Stimulated activated CD4-positive, alpha-beta T cell treated with anti-CD3 and anti-CD28 coated beads, Interleukin-15, amount 100 ng/mL, for 48 hours (primary cell): ENCODE results near the gene ATRNL1.

Experiments
- DNase-seq, 2 donors: peaks; one replicate each; pipeline ENCODE4 v3.0.0-alpha.2; 2020; ENCODE audit warnings: low read depth in 2 of 2

The ATRNL1 gene

DNA sequence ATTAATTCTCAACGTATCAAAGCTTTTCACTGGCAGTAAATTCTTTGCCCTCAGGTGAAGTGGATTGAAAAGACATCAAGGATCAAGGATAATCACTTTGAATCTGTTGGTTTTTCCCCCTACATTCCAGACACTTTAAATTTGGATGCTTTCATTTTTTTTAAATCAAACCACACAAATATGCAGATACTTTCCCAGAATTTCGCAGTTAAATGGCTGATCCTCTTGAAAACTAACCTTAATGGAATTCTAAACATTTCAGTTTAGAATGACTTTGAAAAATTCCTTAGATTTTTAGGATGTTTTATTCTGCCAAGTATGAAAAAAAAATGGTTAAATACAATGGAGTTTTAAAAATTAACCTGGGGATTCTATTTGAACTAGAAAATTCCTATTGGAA lies 853.9 kb downstream of the ATRNL1 start:
- DNase-seq: no peak

DNA sequence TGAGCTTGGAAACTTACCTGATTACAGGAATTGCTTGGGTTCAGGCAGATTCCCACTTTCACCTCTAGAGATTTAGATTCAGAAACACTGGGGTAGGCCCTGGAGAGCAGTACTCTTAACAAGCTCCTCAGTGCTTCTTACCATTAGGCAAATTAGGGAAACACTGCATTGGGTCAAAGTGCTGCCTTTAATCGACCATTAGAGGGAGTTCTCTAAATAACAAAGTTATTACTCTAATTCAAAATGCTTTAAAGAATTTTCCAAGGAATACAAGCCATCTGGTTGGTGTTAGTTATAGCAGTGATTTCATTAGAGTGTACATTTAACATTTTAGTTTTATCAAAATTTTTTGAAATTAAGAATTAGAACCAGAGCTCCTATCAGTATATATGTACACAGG lies 855.3 kb downstream of the ATRNL1 start:
- no peak for DNase-seq

DNA sequence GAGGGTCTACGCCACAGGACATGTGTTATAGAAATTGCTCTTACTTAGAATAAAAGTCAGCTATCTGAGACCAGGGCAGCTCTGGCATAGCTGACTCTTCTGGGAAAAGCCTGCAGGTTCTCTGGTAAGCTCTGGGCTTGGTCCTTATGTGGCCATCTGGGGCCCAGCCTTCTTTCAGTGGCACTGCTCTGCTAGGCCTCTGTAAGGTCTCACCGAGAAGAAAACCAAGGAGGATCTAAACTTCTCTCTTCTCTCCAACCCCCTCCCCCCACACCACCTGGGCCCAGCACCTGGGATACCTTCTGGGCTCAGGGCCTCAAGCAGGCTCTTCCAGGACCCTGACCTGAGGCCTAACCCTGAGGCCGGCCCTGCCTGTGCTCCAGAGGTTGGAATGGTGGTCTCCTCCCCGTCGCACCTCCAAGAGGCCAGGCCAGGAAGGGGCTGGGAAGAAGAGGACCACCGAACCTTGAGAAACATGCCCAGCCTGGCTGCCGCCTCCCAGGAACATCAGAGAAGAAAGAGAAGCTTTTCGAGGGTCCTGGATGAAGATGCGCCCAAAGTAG lies 856.2 kb downstream of the ATRNL1 start:
- no peak for DNase-seq

DNA sequence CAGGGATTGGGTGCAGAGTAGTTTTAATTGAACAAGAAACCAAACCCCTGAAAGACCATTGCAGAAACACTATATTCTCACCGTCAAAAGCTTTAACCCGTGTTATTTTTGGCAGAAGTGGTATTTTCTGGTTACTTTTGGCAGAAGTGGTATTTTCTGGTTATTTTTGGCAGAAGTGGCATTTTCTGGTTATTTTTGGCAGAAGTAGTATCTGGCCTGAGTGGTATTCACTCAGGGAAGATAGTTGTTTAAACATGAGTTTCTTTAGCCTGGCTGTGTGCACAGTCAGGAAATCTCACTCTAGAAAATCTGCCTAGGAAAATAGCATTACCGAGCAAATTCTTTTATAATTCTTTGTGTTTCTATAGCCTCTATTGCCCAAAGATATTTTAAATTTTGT lies 857.2 kb downstream of the ATRNL1 start:
- no peak for DNase-seq

DNA sequence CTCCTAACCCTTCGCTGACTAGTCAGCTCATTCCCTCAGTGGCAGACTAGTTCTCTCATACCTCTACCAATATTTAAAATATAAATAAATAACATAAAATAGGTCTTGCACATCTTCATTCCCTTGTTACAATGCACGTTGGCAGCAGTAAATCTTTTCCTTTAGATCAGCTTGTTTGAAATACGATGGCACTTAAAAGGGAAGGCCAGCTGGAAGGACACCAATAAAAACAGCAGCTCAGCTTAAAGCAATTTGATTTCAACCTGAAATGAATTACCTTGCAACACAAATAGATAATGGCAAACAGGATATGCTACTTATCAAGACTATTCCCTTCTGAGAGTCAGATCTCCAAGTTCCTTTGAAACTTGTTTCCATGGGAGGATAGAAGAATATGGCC lies 858.1 kb downstream of the ATRNL1 start:
- DNase-seq: no peak

DNA sequence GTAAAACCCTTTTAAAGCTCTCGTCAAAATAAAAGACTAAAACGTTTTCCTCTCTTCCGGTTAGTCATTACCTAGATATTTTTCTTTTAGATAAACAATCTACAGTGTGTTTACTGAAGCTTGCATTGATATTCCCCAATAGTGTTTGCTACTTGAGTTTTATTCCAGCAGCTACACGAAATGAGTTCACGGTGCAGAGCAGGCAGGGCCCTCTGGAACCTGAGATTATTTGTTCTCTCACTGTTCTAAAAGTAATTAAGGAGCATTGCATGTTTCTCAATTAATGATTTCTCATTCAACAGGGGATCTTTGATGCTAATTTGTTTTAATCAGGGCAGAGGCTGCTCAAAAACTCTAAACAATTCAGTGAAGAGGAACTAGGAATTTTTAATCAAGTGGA lies 860.1 kb downstream of the ATRNL1 start:
- DNase-seq: no peak

DNA sequence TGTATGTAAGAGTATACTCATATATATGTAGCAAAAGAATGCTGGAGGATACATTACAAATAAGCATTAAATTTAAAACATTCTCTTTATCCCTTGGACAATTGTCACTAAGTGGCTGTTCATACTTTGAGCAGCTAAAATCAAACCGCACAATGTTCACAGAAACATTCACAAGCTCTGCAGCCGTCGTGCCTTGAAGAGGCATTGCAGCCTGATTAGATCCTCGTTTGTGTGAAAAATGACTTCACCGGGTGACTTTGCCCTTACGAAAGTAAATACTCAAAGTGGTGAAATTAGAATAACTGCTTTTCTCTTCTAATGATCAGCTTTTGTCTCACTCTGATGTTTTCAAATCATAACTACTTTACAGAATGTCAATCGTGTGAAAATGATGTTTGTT lies 860.8 kb downstream of the ATRNL1 start:
- DNase-seq: no peak

DNA sequence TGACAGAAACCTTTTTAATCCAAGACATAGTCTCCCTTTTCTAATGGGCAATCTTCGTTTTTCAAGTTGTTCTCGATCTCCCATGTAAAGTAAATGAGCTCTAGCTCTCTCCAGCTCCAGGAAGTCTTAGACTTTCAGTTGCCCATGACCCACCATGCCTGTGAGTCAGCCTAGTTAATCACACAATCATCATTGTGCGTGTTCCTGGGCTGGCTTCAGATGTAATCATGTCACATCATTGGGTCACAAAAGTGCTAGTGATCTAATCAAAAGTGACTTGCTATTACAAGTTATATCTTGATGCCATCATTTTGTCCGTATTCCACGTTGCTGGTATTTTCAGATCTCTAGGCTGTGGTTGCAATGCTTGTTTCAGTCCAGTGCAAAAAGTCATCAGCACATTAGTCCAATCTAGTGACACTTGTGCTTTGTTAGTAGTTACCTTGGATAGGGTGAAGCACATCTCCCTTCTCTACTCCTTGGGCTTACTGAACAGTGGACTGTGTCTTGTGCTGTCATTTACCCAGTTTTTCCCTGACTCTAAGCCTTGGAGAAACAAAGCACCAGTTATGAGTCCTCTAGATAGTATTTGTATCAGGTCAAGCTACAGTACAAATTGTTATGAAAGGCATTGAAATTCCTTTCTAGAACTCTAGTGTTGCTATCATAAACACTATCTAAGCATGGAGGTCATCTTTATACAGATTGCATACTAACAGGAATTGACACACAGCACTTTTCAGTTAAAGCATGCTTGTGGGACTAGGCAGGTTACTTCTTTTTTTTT lies 863.3 kb downstream of the ATRNL1 start:
- no peak for DNase-seq

DNA sequence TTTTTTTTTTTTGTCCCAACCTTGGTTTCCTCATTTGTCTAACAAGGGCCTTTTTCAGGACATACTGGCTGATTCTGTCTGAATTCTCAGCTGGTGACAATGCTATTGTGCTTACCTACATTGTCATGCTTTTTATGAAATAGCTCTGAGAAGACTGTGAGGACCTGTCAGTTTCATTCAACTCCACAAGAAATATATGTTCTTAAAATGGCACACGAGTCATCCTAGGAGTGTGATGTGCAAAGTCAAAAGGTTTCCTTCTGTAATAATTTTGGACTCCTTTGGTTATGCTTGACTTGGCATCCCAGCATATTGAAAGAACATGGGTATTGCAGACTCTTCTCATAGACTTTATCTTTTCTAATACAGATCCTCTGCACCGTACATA lies 863.8 kb downstream of the ATRNL1 start:
- DNase-seq: no peak

DNA sequence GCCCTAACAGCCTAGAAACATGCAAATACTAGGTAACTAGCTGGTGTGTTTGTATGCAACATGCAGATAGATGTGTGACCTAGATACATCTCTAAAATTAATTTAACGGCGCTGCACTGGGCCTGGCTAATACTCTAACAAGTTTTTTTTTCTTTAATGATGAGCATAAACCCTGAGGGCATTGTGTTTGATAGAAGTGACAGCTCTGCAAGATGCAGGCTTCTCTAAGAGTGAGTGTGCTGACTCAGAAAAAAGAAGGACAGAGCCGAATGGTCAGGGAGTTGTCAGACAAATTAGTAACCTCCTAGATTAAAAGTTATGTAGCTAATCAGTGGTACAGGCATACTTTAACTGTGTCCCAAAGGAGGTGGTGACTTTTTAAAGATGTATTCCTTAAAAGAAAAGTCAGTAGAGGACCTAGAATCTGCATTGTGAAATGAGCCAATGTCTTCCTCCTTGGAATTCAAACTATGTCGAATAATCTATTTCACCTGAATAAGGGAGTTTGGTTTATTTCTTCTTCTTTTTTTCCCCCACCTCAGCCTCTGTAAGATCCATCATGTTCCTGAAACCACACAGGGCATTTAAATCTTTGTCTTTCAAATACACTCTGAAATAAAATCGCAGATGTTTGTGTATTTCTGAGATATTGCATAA lies 864.7 kb downstream of the ATRNL1 start:
- no peak for DNase-seq

DNA sequence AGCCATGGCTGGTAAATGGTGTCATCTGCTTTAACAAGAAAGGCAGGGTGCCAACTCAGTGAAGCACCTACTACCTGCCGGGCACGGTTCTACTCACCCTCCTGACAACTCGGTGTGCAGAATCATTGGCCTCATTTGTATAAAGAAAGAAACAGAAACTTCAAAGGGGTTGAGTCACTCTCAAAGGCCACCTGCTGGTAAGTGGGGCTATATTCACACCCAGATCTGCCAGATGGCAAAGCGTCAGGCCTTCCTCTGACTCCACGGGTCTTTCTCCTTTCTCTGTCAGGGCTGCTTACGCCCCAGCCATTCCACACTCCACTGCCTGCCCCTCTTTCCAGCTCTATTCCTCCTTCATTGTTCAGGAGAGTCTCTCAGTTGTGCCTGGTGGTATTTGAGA lies 870.7 kb downstream of the ATRNL1 start:
- DNase-seq: no peak

DNA sequence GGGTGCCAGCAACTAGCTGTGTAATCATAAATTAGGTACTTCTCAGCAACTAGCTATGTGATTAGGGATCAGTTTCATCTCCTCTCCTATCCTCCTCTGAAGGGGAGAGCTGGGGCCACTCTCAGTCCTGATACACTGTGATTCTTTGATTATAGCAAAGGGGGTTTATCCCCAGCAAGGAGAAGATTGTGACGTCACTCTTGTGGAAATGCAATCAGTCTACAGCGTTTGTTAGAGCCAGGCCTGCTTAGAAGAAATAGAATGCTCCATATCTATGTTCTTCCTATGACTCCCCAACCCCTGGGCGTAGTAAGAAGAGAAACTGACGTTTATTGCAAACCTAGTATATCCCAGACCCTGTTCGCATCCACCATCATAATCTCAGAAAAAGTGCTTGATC lies 871.7 kb downstream of the ATRNL1 start:
- no peak for DNase-seq

DNA sequence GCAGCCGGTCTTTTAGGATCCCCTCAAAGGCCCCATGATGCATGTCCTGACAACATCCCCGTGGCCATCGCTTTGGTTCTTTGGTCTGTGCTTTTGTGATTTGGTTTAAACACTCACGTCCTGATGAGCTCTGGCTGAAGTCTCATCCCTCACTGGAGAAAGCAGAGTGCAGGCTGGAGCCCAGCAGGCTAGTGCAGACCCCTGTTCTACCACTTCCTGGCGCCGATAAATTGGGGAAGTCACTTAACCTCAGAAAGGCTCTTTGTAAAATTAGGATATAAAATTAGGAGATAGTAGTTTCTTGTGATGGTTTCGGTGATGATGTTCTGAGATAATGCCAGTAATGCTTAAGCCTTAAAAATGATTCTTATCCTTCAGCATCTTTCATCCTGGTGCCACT lies 872.2 kb downstream of the ATRNL1 start:
- no peak for DNase-seq

DNA sequence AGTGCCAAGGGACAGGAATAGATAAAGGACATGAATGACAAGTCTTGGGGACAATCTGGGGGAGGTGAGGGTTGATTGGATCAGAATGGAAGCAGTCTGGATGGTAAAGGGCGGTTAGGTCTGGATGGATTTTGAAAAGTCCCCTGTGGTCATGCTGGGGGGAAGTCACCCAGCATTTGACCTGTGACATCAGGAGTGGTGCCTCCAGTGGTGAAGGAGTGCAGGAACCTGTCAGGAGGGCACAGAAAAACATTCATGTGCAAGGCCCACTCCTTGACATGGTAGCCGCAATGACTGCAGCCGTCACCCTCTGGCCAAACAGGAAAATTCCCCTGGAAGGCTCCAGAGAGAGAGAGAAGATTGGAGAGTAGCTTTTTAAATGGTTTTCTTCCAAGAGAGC lies 875.1 kb downstream of the ATRNL1 start:
- DNase-seq: no peak

DNA sequence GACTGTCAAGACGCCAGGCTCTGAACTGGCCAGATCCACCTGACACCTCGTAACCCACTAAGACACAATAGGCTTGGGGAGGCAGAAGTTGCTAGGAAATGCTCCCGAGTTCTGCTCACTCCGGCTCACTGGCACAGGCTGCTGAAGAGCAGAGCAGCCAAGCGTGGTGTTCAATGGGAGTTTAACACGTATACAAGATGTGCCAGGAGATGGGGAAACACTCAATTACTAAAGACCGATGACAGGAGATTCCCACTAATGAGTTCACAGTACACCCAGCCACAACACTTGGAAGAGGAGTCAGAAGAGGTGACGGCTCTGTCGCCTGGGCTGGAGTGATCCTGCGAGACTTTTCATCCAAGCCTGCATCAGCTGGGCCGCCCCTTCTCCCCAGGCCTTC lies 876.4 kb downstream of the ATRNL1 start:
- no peak for DNase-seq

DNA sequence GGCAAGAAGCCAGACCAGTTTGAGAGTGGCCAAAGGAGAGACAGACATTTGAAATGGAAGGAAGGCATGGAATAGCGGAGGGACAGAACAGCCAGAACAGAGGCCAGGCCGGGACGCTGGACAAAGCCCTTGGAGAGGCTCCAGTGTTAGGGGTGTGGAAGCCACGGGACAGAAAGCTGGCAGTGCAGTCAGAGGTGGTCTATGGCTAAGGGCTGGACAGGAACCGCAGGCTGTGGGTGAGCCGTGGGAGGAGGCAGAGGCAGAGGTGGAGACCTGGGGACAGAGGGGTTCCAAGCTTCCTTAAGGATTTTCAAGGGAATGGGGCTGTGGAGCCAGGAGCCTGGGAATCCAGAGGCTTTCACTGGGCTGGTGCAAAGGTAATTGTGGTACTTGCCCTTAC lies 878.8 kb downstream of the ATRNL1 start:
- DNase-seq: no peak

DNA sequence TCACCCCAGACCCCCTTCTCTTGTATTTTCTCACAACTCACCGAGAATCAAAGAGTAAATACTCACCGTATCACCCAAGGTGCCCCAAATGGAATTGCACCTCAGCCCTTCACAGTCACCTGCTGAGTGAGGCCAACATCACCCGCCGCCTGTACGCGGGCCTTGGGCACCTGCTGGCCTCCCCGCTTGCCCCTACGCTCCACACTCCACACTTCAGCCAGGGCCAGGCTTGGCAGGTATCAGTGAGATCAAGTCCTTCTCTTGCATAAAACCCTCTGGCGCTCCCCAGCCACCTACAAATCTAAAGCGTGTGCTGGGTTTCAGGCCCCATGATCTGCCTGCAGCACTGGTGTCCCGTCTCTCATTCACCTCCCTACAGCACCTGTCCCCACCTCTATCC lies 879.3 kb downstream of the ATRNL1 start:
- DNase-seq: no peak

DNA sequence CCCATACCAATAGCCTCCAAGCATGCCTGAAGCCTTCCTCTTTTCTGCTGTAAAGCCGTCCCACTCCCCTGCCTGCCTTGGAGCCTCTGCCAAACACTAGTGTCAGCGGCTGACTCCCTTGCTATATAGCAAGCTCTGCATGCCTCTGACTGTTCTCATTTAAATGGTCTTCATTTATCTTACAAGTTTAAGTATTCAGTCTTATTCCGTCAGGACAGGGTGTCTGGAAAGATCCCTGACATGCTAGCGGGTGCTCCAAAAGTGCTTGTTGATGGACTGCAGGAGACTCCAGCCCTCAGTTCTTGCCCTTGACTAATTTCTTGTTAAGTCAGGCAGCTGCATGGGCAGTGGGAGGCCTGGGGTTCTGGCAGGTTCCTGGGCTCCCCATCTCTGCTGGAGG lies 881.2 kb downstream of the ATRNL1 start:
- DNase-seq: no peak

DNA sequence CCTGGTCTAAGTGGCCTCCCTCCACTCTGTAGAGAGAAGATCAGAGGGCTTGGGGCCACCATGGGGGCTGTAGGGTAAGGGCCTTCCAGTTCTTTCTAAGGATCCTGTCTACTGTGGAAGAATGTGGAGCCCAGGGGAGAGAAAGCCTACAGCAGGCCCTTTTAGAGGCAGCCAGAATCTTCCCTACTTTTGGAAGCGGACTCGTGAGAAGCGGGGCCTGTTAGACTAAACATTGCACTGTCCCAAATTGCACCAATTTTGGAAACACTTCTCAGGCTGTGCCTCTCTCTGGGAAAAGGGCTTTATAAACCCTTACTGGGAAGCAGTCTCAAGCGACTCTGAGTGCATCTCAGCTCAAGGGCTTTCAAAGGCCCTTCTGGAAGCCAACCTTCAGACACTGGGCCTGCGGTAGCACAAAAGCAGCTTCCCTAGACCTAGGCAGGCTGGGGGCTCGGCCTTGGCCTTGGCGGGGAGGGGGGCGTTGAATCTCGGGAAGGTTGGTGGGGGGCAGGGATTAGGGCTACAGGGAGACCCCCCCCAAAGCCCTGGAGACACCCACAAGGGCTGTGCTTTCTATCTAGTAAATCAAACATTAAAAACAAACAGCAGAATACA lies 881.8 kb downstream of the ATRNL1 start:
- no peak for DNase-seq

DNA sequence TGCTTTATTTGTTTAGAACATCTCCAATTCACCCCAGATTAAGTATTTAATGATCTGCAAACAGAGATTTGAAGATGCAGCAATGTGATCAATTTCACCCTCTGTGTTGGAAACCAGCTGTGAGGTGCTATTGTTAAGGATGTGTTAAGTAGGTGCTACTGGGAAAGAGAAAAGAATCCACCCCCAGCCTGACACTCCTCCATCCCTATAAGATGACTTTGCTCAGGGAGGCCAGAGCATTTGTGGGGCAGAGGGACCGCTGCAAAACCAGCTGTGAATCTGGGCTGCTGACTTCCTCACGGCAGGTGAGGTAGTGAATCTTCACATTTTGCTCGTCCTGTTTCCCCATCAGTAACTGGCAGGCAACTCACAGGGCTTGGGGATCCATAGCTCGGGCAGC lies 882.3 kb downstream of the ATRNL1 start:
- DNase-seq: no peak

DNA sequence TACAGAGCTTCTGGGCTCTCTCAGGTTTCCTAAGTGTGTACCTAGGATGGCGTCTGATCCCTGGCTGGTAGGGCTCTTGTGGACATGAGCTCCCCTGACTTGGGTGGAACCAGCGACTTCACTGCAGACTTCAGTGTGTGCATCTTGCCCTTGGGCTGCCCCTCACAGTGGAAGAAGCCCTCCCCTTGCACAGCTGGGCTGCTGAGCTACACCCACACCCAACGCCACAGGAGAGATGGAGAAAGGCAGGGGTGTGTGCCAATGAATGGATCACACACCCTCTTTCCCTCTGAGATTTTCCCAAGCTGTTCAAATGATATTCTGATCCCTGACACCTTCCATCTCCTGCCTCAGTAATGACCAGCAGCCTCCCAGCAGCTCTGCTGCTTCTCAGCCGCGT lies 883.2 kb downstream of the ATRNL1 start:
- no peak for DNase-seq

DNA sequence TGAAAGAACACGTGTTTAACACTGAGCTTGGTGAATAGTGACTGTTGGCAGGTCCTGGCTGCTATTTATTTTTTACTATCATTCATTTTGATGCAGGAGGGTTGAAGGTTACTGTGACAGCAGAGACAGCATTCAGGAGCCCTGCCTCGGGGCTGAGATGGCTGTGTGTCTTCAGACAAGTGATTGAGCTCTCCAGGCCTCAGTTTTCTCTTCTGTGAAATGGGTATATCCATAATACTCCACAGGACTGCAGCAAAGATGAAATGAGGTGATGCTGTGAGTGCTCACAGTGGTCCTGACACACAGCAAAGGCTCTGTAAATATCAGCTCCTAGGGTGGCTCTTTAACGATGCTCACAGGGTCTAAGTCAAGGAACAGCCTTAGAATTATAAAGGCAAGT lies 884.7 kb downstream of the ATRNL1 start:
- no peak for DNase-seq

DNA sequence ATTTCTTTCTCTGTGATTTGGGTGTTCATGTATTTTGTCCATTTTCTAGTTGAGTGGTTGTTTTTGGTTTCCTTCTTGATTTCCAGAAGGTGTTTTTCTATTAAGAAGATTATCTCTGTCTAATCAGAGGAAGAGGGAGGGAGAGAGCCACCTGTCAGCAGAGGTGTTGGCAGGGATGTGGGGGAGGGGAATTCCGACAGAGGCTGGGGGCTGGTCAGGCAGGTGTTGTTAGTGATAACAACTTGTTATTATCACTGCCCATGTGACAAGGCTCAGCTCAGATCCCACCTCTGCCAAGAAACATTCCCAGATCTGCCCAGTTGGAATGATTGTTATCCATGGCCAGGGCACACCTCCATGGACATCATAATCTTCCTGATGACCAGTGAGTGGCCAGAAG lies 886.4 kb downstream of the ATRNL1 start:
- DNase-seq: no peak
